Lower leg skin (tissue), 4 donors: Measurements from ENCODE around the gene SAMD10. TPM values are rescaled to one million over a fixed set of nuclear protein-coding genes. Genes with fewer than 3 reads are reported as not detected.
"Not testable (repeated sequence)": the region's sequence is repeated elsewhere in the genome, so short reads cannot be mapped to it uniquely, and the experiment has no call there.

Experiments
- DNase-seq, 2 donors: peaks; one replicate each; pipeline ENCODE4 v3.0.0-alpha.2; 2019; ENCODE audit warnings: low spot score in 2 of 2
- H3K4me3 ChIP-seq: fragments of 200-600 bp; sonication (generic); 2 replicates; pipeline ENCODE4 v1.5.1; 2017; ENCODE audit warnings: mild to moderate bottlenecking, low read depth; ENCODE audit not compliant: poor library complexity, severe bottlenecking
- CTCF ChIP-seq, 3 donors: fragments of 450-650 bp; IDR thresholded peaks; one replicate each; pipeline ENCODE4 v1.5.1; 2016; ENCODE audit warnings: antibody characterized with exemption in 3 of 3, mild to moderate bottlenecking in 3 of 3, moderate library complexity in 2 of 3
- POLR2A ChIP-seq, 2 donors: fragments of 450-650 bp; IDR thresholded peaks; one replicate each; pipeline ENCODE4 v1.6.1; 2016 to 2017; ENCODE audit warnings: antibody characterized with exemption in 2 of 2, mild to moderate bottlenecking in 1 of 2, moderate library complexity in 1 of 2
- WGBS, 2 donors: methylation state at CpG; one replicate each; pipeline ENCODE4 v1.1.5; 2018; 5-methylcytosine and 5-hydroxymethylcytosine counted together
- intact Hi-C: fragments of 100-400 bp; cut with DNase I; formaldehyde crosslinking; loops from one replicate; pipeline ENCODE4 v1.15.0; 2023; ENCODE audit warnings: low total_unique reads
- total RNA-seq, 4 donors: library from RNA; depleted of rRNA; stranded (reverse); fragments of >200 nt; gene quantifications; one replicate each; pipeline ENCODE4 v1.1.0, GENCODE V29; 2016

SAMD10 gene
- total RNA-seq, 4 donors from 2014 or later = 8.1 to 11.3 (median 10.6) TPM

- no peak for DNase-seq
- no peak for TF ChIP-seq POLR2A (IDR thresholded peaks at IDR 0.05)
- 72 to 79% methylated on average over 13 to 15 of the region's 15 CpGs for WGBS, 2 donors
- no peak overlapping the region for H3K4me3 ChIP-seq
- intact Hi-C loops = no loop called here
These were observed 44.1 kb upstream of the SAMD10 start for GRCh38 chr20:64023361-64024140.

- no peak overlapping the region for H3K4me3 ChIP-seq
- DNase-seq = no peak
- WGBS, 2 donors = 85 to 94% methylated on average over 17 of the region's 17 CpGs
- intact Hi-C loops = no loop called here
- TF ChIP-seq CTCF (IDR thresholded peaks at IDR 0.05) = no peak
These were observed 43.4 kb upstream of the SAMD10 start for GRCh38 chr20:64022671-64023360.

- WGBS, 2 donors = 84 to 91% methylated on average over 33 to 36 of the region's 36 CpGs
- H3K4me3 ChIP-seq = no peak overlapping the region
- DNase-seq = no peak
- intact Hi-C loops = no loop called here
- TF ChIP-seq CTCF (IDR thresholded peaks at IDR 0.05) (no peak), POLR2A (IDR thresholded peaks at IDR 0.05) (no peak)
These were observed 41.9 kb upstream of the SAMD10 start for GRCh38 chr20:64021124-64021975.

DNA sequence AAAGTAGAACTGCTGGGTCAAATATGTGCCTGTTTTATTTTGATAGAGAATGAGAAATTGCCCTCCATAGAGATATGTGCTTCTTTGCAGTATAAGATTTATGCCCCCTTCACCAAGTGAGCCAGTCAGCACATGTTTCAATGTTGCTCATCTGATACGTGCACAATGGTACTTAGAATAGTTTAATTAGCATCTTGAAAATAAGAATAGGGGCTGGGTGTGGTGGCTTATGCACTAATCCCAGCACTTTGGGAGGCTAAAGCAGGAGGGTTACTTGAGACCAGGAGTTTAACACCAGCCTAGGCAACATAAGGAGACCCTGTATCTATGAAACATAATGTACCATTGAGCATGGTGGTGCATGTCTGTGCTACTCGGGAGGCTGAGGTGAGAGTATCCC is 36.2 kb upstream of the SAMD10 start:
- TF ChIP-seq POLR2A (IDR thresholded peaks at IDR 0.05) (no peak), CTCF (IDR thresholded peaks at IDR 0.05) (no peak)
- intact Hi-C loops = no loop called here
- 66 to 75% methylated on average over 2 of the region's 2 CpGs for WGBS, 2 donors
- DNase-seq = no peak
- no peak overlapping the region for H3K4me3 ChIP-seq

DNA sequence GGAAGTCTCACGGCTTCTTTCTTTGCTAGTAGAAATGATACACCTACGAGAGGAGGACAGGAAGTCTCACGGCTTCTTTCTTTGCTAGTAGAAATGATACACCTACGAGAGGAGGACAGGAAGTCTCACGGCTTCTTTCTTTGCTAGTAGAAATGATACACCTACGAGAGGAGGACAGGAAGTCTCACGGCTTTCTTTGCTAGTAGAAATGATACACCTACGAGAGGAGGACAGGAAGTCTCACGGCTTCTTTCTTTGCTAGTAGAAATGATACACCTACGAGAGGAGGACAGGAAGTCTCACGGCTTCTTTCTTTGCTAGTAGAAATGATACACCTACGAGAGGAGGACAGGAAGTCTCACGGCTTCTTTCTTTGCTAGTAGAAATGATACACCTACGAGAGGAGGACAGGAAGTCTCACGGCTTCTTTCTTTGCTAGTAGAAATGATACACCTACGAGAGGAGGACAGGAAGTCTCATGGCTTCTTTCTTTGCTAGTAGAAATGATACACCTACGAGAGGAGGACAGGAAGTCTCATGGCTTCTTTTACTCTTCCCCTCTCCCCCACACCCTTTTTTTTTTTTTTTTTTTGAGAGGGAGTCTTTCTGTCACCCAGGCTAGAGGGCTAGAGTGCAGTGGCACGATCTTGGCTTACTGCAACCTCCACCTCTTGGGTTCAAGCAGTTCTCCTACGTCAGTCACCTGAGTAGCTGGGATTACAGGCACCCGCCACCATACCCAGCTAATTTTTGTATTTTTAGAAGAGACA is 33.1 kb upstream of the SAMD10 start:
- 82 to 95% methylated on average over 10 to 12 of the region's 20 CpGs for WGBS, 2 donors
- intact Hi-C loops, H3K4me3 ChIP-seq, DNase-seq: not testable (repeated sequence)

GRCh38 chr20:64011366-64011779 is 31.9 kb upstream of the SAMD10 start:
- WGBS, 2 donors = 91 to 95% methylated on average over 16 of the region's 16 CpGs
- intact Hi-C loops = no loop called here
- no peak for DNase-seq
- TF ChIP-seq POLR2A (IDR thresholded peaks at IDR 0.05) = no peak
- no peak for TF ChIP-seq CTCF (IDR thresholded peaks at IDR 0.05)
- no peak overlapping the region for H3K4me3 ChIP-seq
